CD14-positive monocyte (primary cell): ENCODE measurements around the gene ENGASE. TPM values are rescaled to one million over a fixed set of nuclear protein-coding genes. Genes with fewer than 3 reads are reported as not detected.

Experiments
- DNase-seq, 3 donors: peaks; one replicate each; pipeline ENCODE4 v3.0.0-alpha.2; 2011 to 2022
- H2AFZ ChIP-seq: 2 replicates; pipeline ENCODE4 v1.6.0; 2012; ENCODE audit warnings: mild to moderate bottlenecking, low read depth, low read length, inconsistent platforms; ENCODE audit not compliant: insufficient read depth, poor library complexity, severe bottlenecking
- H3K27ac ChIP-seq, 2 donors: 1 replicate in 1 of 2; 2 replicates in 1 of 2; pipeline ENCODE4 v1.5.1; 2012 to 2013; ENCODE audit warnings: low read length in 2 of 2, control low read depth in 1 of 2, inconsistent platforms in 1 of 2, low read depth in 1 of 2, mild to moderate bottlenecking in 1 of 2
- H3K27me3 ChIP-seq, 2 donors: one replicate each; pipeline versions ENCODE4 v1.6.0 to v1.6.1; 2011 to 2013; ENCODE audit warnings: low read length in 2 of 2; ENCODE audit not compliant: control insufficient read depth in 2 of 2, insufficient read depth in 2 of 2
- H3K36me3 ChIP-seq, 2 donors: replicated peaks in 1 of 2; 1 replicate in 1 of 2; 2 replicates in 1 of 2; pipeline versions ENCODE4 v1.5.1 to v1.6.1; 2012 to 2013; ENCODE audit warnings: low read length in 2 of 2, control low read depth in 1 of 2, inconsistent platforms in 1 of 2, mild to moderate bottlenecking in 1 of 2; ENCODE audit not compliant: insufficient read depth in 2 of 2, control insufficient read depth in 1 of 2
- H3K4me1 ChIP-seq, 2 donors: 1 replicate in 1 of 2; 2 replicates in 1 of 2; pipeline versions ENCODE4 v1.5.1 to v1.6.1; 2012 to 2013; ENCODE audit warnings: low read length in 2 of 2, control low read depth in 1 of 2, inconsistent platforms in 1 of 2, mild to moderate bottlenecking in 1 of 2, moderate library complexity in 1 of 2; ENCODE audit not compliant: insufficient read depth in 2 of 2, control insufficient read depth in 1 of 2
- H3K4me2 ChIP-seq: replicated peaks from 2 replicates; pipeline ENCODE3; 2012; ENCODE audit warnings: low read length, moderate library complexity, mild to moderate bottlenecking; ENCODE audit not compliant: poor library complexity, severe bottlenecking; ENCODE audit errors: extremely low read depth
- H3K4me3 ChIP-seq, 3 experiments: fragments of 200-600 bp in 1 of 3; sonication (generic) in 1 of 3; replicated peaks in 1 of 3; 1 replicate in 2 of 3; 2 replicates in 1 of 3; pipeline ENCODE4 v1.5.1; 2011 to 2013; ENCODE audit warnings: low read length in 3 of 3, mild to moderate bottlenecking in 3 of 3, control low read depth in 2 of 3, low read depth in 2 of 3, inconsistent platforms in 1 of 3, moderate library complexity in 1 of 3
- H3K79me2 ChIP-seq: 2 replicates; pipeline ENCODE4 v1.6.0; 2012; ENCODE audit warnings: mild to moderate bottlenecking, control low read depth, inconsistent platforms, low read length, moderate library complexity; ENCODE audit not compliant: insufficient read depth
- H3K9ac ChIP-seq: 2 replicates; pipeline ENCODE4 v1.6.0; 2017; ENCODE audit warnings: low read length, mild to moderate bottlenecking; ENCODE audit not compliant: insufficient read depth, poor library complexity, severe bottlenecking
- H3K9me3 ChIP-seq, 2 donors: replicated peaks in 1 of 2; 1 replicate in 1 of 2; 2 replicates in 1 of 2; pipeline versions ENCODE4 v1.5.1 to v1.6.1; 2012 to 2013; ENCODE audit warnings: low read length in 2 of 2, control low read depth in 1 of 2; ENCODE audit not compliant: control insufficient read depth in 1 of 2, insufficient read depth in 1 of 2
- H4K20me1 ChIP-seq: 2 replicates; pipeline ENCODE4 v1.6.0; 2012; ENCODE audit warnings: mild to moderate bottlenecking, low read length, control low read depth, moderate library complexity; ENCODE audit not compliant: insufficient read depth
- H3K27ac Mint-ChIP-seq, 7 donors: one replicate each; pipeline ENCODE4 v1.8.0; 2020; ENCODE audit warnings: mild to moderate bottlenecking in 7 of 7, mixed read lengths in 7 of 7, moderate library complexity in 6 of 7, inconsistent platforms in 2 of 7
- H3K27me3 Mint-ChIP-seq, 3 donors: one replicate each; pipeline ENCODE4 v1.8.0; 2021 to 2022; ENCODE audit warnings: low read depth in 3 of 3, mild to moderate bottlenecking in 3 of 3, mixed read lengths in 3 of 3, moderate library complexity in 3 of 3, inconsistent platforms in 1 of 3
- H3K36me3 Mint-ChIP-seq, 2 donors: one replicate each; pipeline ENCODE4 v1.8.0; 2020; ENCODE audit warnings: mixed read lengths in 2 of 2, inconsistent platforms in 1 of 2, mild to moderate bottlenecking in 1 of 2
- H3K4me1 Mint-ChIP-seq: one replicate; pipeline ENCODE4 v1.8.0; 2020; ENCODE audit warnings: mild to moderate bottlenecking, mixed read lengths
- H3K4me3 Mint-ChIP-seq, 2 donors: one replicate each; pipeline ENCODE4 v1.8.0; 2020; ENCODE audit warnings: mild to moderate bottlenecking in 2 of 2, mixed read lengths in 2 of 2, moderate library complexity in 1 of 2
- H3K9me3 Mint-ChIP-seq, 7 donors: one replicate each; pipeline ENCODE4 v1.8.0; 2020 to 2022; ENCODE audit warnings: mixed read lengths in 7 of 7, mild to moderate bottlenecking in 6 of 7, moderate library complexity in 6 of 7, inconsistent platforms in 2 of 7
- CTCF ChIP-seq: fragments of 200-600 bp; IDR thresholded peaks from one replicate; pipeline ENCODE4 v1.8.0; 2022; ENCODE audit warnings: antibody characterized with exemption, mild to moderate bottlenecking
- WGBS: methylation state at CpG from one replicate; pipeline ENCODE4 v1.1.5; 2013; ENCODE audit warnings: missing lambda C conversion rate; ENCODE audit not compliant: insufficient coverage; 5-methylcytosine and 5-hydroxymethylcytosine counted together
- intact Hi-C, 2 donors: fragments of 100-400 bp; cut with micrococcal nuclease; formaldehyde crosslinking; loops; one replicate each; pipeline versions ENCODE4 v1.15.0 to v1.15.1; 2023
- polyA plus RNA-seq, 3 donors: library from polyadenylated mRNA; depleted of rRNA in 1 of 3; unstranded in 2 of 3; stranded (reverse) in 1 of 3; fragments of 300-500 nt in 2 of 3; fragments of >200 nt in 1 of 3; fragmentation: Illumina TruSeq in 2 of 3; gene quantifications; 1 replicate in 2 of 3; 2 replicates in 1 of 3; pipeline ENCODE4 v1.2.3, GENCODE V29; 2012 to 2021

ENGASE gene
- polyA plus RNA-seq, 3 donors = 2.6 to 150 (median 3.0) TPM

- Histone ChIP-seq H3K9ac (no peak overlapping the region), H3K36me3 (no peaks in the 10 kb centered on the region), H3K79me2 (no peaks in the 10 kb centered on the region), H3K27ac (no peak overlapping the region), H3K9me3 (peaks cover 0 to 2% of the 10 kb centered on the region in 2 donors), H3K27me3 (peaks cover 0 to 2% of the 10 kb centered on the region in 2 donors), H4K20me1 (no peaks in the 10 kb centered on the region), H2AFZ (no peak overlapping the region), H3K4me1 (no peaks in the 10 kb centered on the region), H3K4me2 (no peak overlapping the region), H3K4me3 (no peak overlapping the region)
- no peak for DNase-seq
- 96% methylated on average over 40 of the region's 41 CpGs for WGBS
- peaks cover 8 to 36% (median 19%) of the 10 kb centered on the region in 3 donors for H3K27me3 Mint-ChIP-seq
- H3K27ac Mint-ChIP-seq = peak overlapping the region in 1 of 7 donors; percentile 35
- peaks cover 0 to 6% (median 3%) of the 10 kb centered on the region in 7 donors for H3K9me3 Mint-ChIP-seq
- no peaks in the 10 kb centered on the region for H3K36me3 Mint-ChIP-seq
- H3K4me3 Mint-ChIP-seq = no peak overlapping the region
- TF ChIP-seq CTCF = no peak
- no peaks in the 10 kb centered on the region for H3K4me1 Mint-ChIP-seq
- intact Hi-C loops = loop anchor here (2.0 to 5.0 kb wide), 4 partner anchors 34 to 345 kb away; no protein-coding TSS in a partner anchor
Observed at GRCh38 chr17:79047923-79048825, 26.4 kb upstream of the ENGASE start.

GRCh38 chr17:79048826-79049755 lies 25.5 kb upstream of the ENGASE start:
- Histone ChIP-seq H4K20me1 (no peaks in the 10 kb centered on the region), H3K9ac (no peak overlapping the region), H3K79me2 (no peaks in the 10 kb centered on the region), H3K36me3 (no peaks in the 10 kb centered on the region), H3K4me3 (no peak overlapping the region), H2AFZ (no peak overlapping the region), H3K27me3 (peaks cover 0 to 2% of the 10 kb centered on the region in 2 donors), H3K9me3 (peaks cover 0 to 6% of the 10 kb centered on the region in 2 donors), H3K4me1 (no peaks in the 10 kb centered on the region), H3K4me2 (no peak overlapping the region), H3K27ac (no peak overlapping the region)
- H3K27ac Mint-ChIP-seq = peak overlapping the region in 1 of 7 donors; percentile 20
- no peaks in the 10 kb centered on the region for H3K4me1 Mint-ChIP-seq
- peaks cover 9 to 34% (median 16%) of the 10 kb centered on the region in 3 donors for H3K27me3 Mint-ChIP-seq
- no peak for TF ChIP-seq CTCF
- H3K36me3 Mint-ChIP-seq = no peaks in the 10 kb centered on the region
- DNase-seq = no peak
- no peak overlapping the region for H3K4me3 Mint-ChIP-seq
- peaks cover 5 to 12% (median 7%) of the 10 kb centered on the region in 7 donors for H3K9me3 Mint-ChIP-seq
- intact Hi-C loops = loop anchor here in 1 of 2 donors (5.0 kb wide), 2 partner anchors 33 to 343 kb away; no protein-coding TSS in a partner anchor
- WGBS = 78% methylated on average over 9 of the region's 21 CpGs
